HL-60/S4 (cell line): Measurements from ENCODE around the gene FCER1G.

Experiments used
- in situ Hi-C: fragments of 300-500 bp; cut with MboI; formaldehyde crosslinking; loops from 2 replicates; pipeline ENCODE4 v1.14.3; 2022; ENCODE audit warnings: low sequenced_read_pairs

The FCER1G gene

GRCh38 chr1:161258439-161259344 lies 43.6 kb downstream of the FCER1G start, which contains the start of gene PCP4L1:
TSS of gene PCP4L1 (plus strand) at chr1:161258745. CDS start at chr1:161258975, 230 bp downstream.
- in situ Hi-C loops, result no loop called here

GRCh38 chr1:161259345-161259702 lies 44.2 kb downstream of the FCER1G start:
- in situ Hi-C loops, result no loop called here

GRCh38 chr1:161259765-161260164 lies 44.7 kb downstream of the FCER1G start:
- in situ Hi-C loops, result no loop called here

- in situ Hi-C loops, result no loop called here
Measured at GRCh38 chr1:161260376-161261260, 45.5 kb downstream of the FCER1G start.

GRCh38 chr1:161261261-161262235 lies 46.5 kb downstream of the FCER1G start:
- in situ Hi-C loops, result no loop called here

- in situ Hi-C loops, result no loop called here
Measured at GRCh38 chr1:161265305-161265704, 50.2 kb downstream of the FCER1G start.

- in situ Hi-C loops, result no loop called here
Measured at GRCh38 chr1:161266202-161266601, 51.1 kb downstream of the FCER1G start.

- in situ Hi-C loops, result no loop called here
Measured at GRCh38 chr1:161266836-161267235, 51.7 kb downstream of the FCER1G start.

GRCh38 chr1:161267321-161267720 lies 52.2 kb downstream of the FCER1G start:
- in situ Hi-C loops, result no loop called here
